Panc1 (cell line): ENCODE data around the gene BMAL1. TPM values are rescaled to one million over a fixed set of nuclear protein-coding genes. Genes with fewer than 3 reads are reported as not detected.

Experiments used
- ATAC-seq: fragments of 200-7000 bp; cut with Tn5 transposase; 2 replicates; pipeline ENCODE4 v1.9.1; 2020; ENCODE audit warnings: mild to moderate bottlenecking, moderate library complexity
- BruUV-seq: library from RNA; stranded (reverse); fragments of 400-500 nt; replicated peaks from 2 replicates; lab custom pipeline; 2021; lab: Mats Ljungman, UMichigan
- CTCF ChIA-PET: fragments of 300-600 bp; sonication (Branson Sonifier 250); formaldehyde crosslinking; loops from one replicate; lab custom pipeline; 2022; ENCODE audit warnings: antibody characterized with exemption; lab: Charles Lee
- POLR2A ChIA-PET: fragments of 300-600 bp; sonication (Branson Sonifier 250); formaldehyde crosslinking; loops from one replicate; lab custom pipeline; 2022; ENCODE audit warnings: antibody characterized with exemption; lab: Charles Lee
- DNase-seq: peaks from one replicate; pipeline ENCODE4 v3.0.0-alpha.2; 2010; ENCODE audit warnings: low read depth, low spot score
- H3K27ac ChIP-seq: 2 replicates; pipeline ENCODE4 v1.5.1; 2011; ENCODE audit warnings: mild to moderate bottlenecking, low read length, inconsistent platforms
- H3K27me3 ChIP-seq: fragments of 200-500 bp; sonication (Bioruptor generic); 2 replicates; pipeline ENCODE4 v1.6.0; 2014; ENCODE audit warnings: low read length, inconsistent platforms; ENCODE audit not compliant: control insufficient read depth, insufficient read depth
- H3K36me3 ChIP-seq: fragments of 200-500 bp; sonication (Bioruptor generic); 2 replicates; pipeline ENCODE4 v1.5.1; 2014; ENCODE audit warnings: inconsistent platforms, mild to moderate bottlenecking, low read length, moderate library complexity; ENCODE audit not compliant: control insufficient read depth, insufficient read depth
- H3K4me1 ChIP-seq: 2 replicates; pipeline ENCODE4 v1.5.1; 2011; ENCODE audit warnings: inconsistent platforms, mild to moderate bottlenecking, low read length, moderate library complexity; ENCODE audit not compliant: control insufficient read depth, insufficient read depth
- H3K4me3 ChIP-seq, 2 experiments: 2 replicates each; pipeline ENCODE4 v1.5.1; 2011 to 2012; ENCODE audit warnings: low read depth in 2 of 2, low read length in 2 of 2, mild to moderate bottlenecking in 2 of 2, inconsistent platforms in 1 of 2, moderate library complexity in 1 of 2
- H3K9me3 ChIP-seq: fragments of 200-500 bp; sonication (Bioruptor generic); 2 replicates; pipeline ENCODE4 v1.5.1; 2014; ENCODE audit warnings: low read depth, mild to moderate bottlenecking, inconsistent platforms, low read length, moderate library complexity; ENCODE audit not compliant: control insufficient read depth, insufficient read depth
- POLR2AphosphoS5 ChIP-seq: IDR thresholded peaks from 2 replicates; pipeline ENCODE4 v1.6.1; 2012; ENCODE audit warnings: mild to moderate bottlenecking, low read depth, low read length, moderate library complexity
- REST ChIP-seq, 2 experiments: IDR thresholded peaks; 2 replicates each; pipeline ENCODE4 v1.6.1; 2011 to 2012; ENCODE audit warnings: low read depth in 2 of 2, control low read depth in 1 of 2, low read length in 1 of 2, mild to moderate bottlenecking in 1 of 2, moderate library complexity in 1 of 2; ENCODE audit not compliant: insufficient read depth in 1 of 2
- SIN3A ChIP-seq: IDR thresholded peaks from 2 replicates; pipeline ENCODE4 v1.6.1; 2012; ENCODE audit warnings: low read depth, mild to moderate bottlenecking, low read length, moderate library complexity, borderline replicate concordance; ENCODE audit not compliant: insufficient read depth
- TCF7L2 ChIP-seq: IDR thresholded peaks from 2 replicates; pipeline ENCODE4 v1.6.1; 2011; ENCODE audit warnings: mild to moderate bottlenecking, low read depth, low read length, inconsistent platforms
- in situ Hi-C: cut with HindIII; loops from 2 replicates; pipeline ENCODE4 v1.10.0; 2016; ENCODE audit warnings: low sequenced_read_pairs, low pct_unique_long_range_greater_than_20kb
- intact Hi-C: fragments of 100-400 bp; cut with micrococcal nuclease; formaldehyde crosslinking; loops from one replicate; pipeline ENCODE4 v1.10.0; 2022; ENCODE audit not compliant: unreplicated experiment
- total RNA-seq: library from RNA; stranded (reverse); gene quantifications from one replicate; pipeline ENCODE4 v1.2.1, GENCODE V29; 2021; ENCODE audit not compliant: unreplicated experiment
- TF ChIP-seq, protein P1 (sequence below): fragments of 450-650 bp; IDR thresholded peaks from 2 replicates; pipeline ENCODE4 v1.5.1; 2017; ENCODE audit warnings: mild to moderate bottlenecking

Gene BMAL1
- total RNA-seq, 1 experiment from 2014 or later: 9.3 TPM

DNA sequence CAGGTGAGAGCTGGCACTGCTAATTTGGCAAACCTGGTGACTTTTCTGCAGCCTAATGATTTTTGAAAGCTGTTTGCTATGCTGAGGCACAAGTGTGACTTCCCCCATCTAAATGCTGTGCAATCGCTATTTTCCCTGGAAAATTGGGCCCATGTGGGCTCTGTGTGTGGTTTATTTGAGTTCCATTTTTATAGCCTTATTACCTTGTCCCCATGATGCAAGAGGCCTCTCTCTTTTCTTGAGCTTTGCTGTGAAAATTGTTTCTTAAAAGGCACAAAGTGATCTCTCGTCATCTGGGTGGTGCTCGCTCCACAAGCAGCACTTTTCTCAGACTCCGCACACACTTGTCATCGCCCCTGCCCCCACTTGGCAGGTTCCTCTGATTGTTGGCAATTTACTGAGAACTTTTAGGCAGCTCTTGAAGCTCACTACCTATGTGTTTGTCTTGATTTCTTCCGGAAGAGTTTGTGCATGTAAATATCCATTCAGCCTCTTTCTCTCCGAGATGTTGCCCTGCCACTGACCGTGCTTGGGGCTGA lies 24.9 kb downstream of the BMAL1 start:
- Histone ChIP-seq H3K27me3 (no peaks in the 10 kb centered on the region), H3K27ac (no peak overlapping the region), H3K36me3 (no peaks in the 10 kb centered on the region), H3K4me3 (no peak overlapping the region), H3K9me3 (no peaks in the 10 kb centered on the region), H3K4me1 (no peaks in the 10 kb centered on the region)
- BruUV-seq: no TSS peak
- in situ Hi-C loops (no loop called here), intact Hi-C loops (no loop called here)
- ChIA-PET POLR2A (no interaction called here), CTCF (no interaction called here)
- ATAC-seq: no peak
- TF ChIP-seq POLR2AphosphoS5 (no peak), SIN3A (no peak), REST (IDR thresholded peaks at IDR 0.05; ENCODE audit: insufficient read depth in 1 of 2, low read depth in 2 of 2, low read length in 1 of 2) (no peak), TCF7L2 (no peak)
- TF ChIP-seq, protein P1, sequence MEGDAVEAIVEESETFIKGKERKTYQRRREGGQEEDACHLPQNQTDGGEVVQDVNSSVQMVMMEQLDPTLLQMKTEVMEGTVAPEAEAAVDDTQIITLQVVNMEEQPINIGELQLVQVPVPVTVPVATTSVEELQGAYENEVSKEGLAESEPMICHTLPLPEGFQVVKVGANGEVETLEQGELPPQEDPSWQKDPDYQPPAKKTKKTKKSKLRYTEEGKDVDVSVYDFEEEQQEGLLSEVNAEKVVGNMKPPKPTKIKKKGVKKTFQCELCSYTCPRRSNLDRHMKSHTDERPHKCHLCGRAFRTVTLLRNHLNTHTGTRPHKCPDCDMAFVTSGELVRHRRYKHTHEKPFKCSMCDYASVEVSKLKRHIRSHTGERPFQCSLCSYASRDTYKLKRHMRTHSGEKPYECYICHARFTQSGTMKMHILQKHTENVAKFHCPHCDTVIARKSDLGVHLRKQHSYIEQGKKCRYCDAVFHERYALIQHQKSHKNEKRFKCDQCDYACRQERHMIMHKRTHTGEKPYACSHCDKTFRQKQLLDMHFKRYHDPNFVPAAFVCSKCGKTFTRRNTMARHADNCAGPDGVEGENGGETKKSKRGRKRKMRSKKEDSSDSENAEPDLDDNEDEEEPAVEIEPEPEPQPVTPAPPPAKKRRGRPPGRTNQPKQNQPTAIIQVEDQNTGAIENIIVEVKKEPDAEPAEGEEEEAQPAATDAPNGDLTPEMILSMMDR: no peak
- no peak for DNase-seq

- in situ Hi-C loops: no loop called here
These were observed 26.4 kb downstream of the BMAL1 start for GRCh38 chr11:13303668-13304649.

More at GRCh38 chr11:13303668-13304649, 26.4 kb downstream of the BMAL1 start:
- POLR2A ChIA-PET: no interaction called here
- TF ChIP-seq SIN3A (no peak), TCF7L2 (no peak), REST (IDR thresholded peaks at IDR 0.05; ENCODE audit: insufficient read depth in 1 of 2, low read depth in 2 of 2, low read length in 1 of 2) (no peak), POLR2AphosphoS5 (no peak)
- TF ChIP-seq, protein P1: no peak
- no peaks in the 10 kb centered on the region for H3K9me3 ChIP-seq
- intact Hi-C loops: no loop called here
- no peaks in the 10 kb centered on the region for H3K4me1 ChIP-seq
- no TSS peak for BruUV-seq
- DNase-seq (no peak), ATAC-seq (no peak)
- H3K27ac ChIP-seq: no peak overlapping the region
- no peaks in the 10 kb centered on the region for H3K27me3 ChIP-seq
- H3K4me3 ChIP-seq: no peak overlapping the region
- no peaks in the 10 kb centered on the region for H3K36me3 ChIP-seq
- CTCF ChIA-PET: no interaction called here
